Measurements from ENCODE around the gene ZC3H12D.

Gene ZC3H12D

DNA sequence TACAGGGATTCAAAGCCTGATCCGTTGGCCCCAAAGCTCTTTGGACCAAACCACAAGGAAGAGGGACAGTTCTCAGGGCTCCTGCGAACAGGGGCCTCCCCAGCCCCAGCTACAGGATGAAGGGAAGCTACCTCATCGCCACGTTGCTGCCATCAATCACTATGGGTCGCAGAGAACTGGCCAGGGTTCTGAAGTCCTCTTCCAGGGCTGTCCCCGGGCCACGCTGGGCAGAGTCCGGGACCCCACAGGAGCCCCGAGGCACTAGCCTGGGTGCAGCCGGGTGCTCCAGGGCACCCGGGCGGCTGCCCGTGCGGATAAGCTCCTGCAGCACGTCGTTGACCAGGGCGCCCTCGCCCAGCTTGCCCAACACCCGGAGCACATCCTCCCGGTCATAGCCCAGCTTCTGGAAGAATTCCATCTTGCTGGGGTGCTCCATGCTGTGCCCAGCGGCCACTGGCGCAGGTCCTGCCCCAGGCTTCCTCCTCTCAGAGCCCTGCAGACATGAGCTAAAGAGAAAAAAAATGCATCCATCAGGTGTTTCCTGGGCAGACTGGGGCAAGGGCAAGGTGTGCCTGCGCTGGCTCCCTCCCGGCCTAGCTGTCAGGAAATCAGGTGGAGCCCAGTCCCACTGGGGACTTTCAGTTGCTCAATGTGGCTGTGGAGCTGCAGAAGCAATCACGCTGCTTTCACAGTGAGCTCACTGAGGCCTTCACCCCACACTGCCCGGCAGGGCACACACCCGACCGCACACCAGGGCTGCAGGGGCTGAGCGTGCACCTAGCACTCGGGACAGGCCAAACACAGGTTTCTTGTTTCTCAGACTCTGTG lies 10.5 kb downstream of the ZC3H12D start:
- no peak overlapping the region for H2BK120ac ChIP-seq (ENCODE audit: low read depth, low read length)
- no peak for DNase-seq
- H3K4me1 ChIP-seq (ENCODE audit: control insufficient read depth, insufficient read depth, low read depth, low read length), result peaks cover 8% of the 10 kb centered on the region
- H2BK15ac ChIP-seq (ENCODE audit: low read depth, poor library complexity, severe bottlenecking), result no peak overlapping the region
- no peak overlapping the region for H3K14ac ChIP-seq (ENCODE audit: low read length in 2 of 2)
- H3K27ac ChIP-seq (ENCODE audit: low read length, poor library complexity, severe bottlenecking), result no peak overlapping the region
- H2BK5ac ChIP-seq (ENCODE audit: low read depth, low read length, poor library complexity, severe bottlenecking), result no peak overlapping the region
- no peak overlapping the region for H3K4me2 ChIP-seq (ENCODE audit: low read length, poor library complexity, severe bottlenecking)
- H3K4me3 ChIP-seq (ENCODE audit: insufficient read depth in 1 of 2, low read depth in 1 of 2, low read length in 2 of 2), result no peak overlapping the region
- no peak overlapping the region for H4K8ac ChIP-seq (ENCODE audit: low read length)
- H3K27me3 ChIP-seq (ENCODE audit: control insufficient read depth in 1 of 2, insufficient read depth in 1 of 2, low read length in 2 of 2), result peaks cover 3 to 23% of the 10 kb centered on the region in 2 experiments
- H2AFZ ChIP-seq (ENCODE audit: low read depth, low read length), result no peak overlapping the region
- H3K4ac ChIP-seq (ENCODE audit: low read depth in 1 of 2, low read length in 2 of 2), result no peak overlapping the region
- H2AK5ac ChIP-seq (ENCODE audit: low read length, severe bottlenecking), result no peak overlapping the region
- H3K79me1 ChIP-seq (replicated peaks; ENCODE audit: low read length, poor library complexity, severe bottlenecking), result no peaks in the 10 kb centered on the region
- no peaks in the 10 kb centered on the region for H3K36me3 ChIP-seq (ENCODE audit: control insufficient read depth in 1 of 2, insufficient read depth in 2 of 2, low read depth in 1 of 2, low read length in 2 of 2)
- 91% methylated on average over 30 of the region's 30 CpGs for WGBS
- no peak overlapping the region for H2BK12ac ChIP-seq (ENCODE audit: low read length in 2 of 2)
- no peak overlapping the region for H4K91ac ChIP-seq (ENCODE audit: low read length)
- no peak overlapping the region for H3K9ac ChIP-seq (ENCODE audit: low read length)
- no peak overlapping the region for H3K18ac ChIP-seq (ENCODE audit: low read depth in 1 of 2, low read length in 2 of 2)
- no peak overlapping the region for H3K23ac ChIP-seq (ENCODE audit: low read length in 2 of 2)
- no peaks in the 10 kb centered on the region for H3K9me3 ChIP-seq (ENCODE audit: control insufficient read depth, low read length)

- no peak overlapping the region for H2BK5ac ChIP-seq (ENCODE audit: low read depth, low read length, poor library complexity, severe bottlenecking)
- no peaks in the 10 kb centered on the region for H3K36me3 ChIP-seq (ENCODE audit: control insufficient read depth in 1 of 2, insufficient read depth in 2 of 2, low read depth in 1 of 2, low read length in 2 of 2)
- no peak overlapping the region for H2BK120ac ChIP-seq (ENCODE audit: low read depth, low read length)
- no peak overlapping the region for H2BK15ac ChIP-seq (ENCODE audit: low read depth, poor library complexity, severe bottlenecking)
- no peak overlapping the region for H3K4ac ChIP-seq (ENCODE audit: low read depth in 1 of 2, low read length in 2 of 2)
- no peak overlapping the region for H4K8ac ChIP-seq (ENCODE audit: low read length)
- H3K79me1 ChIP-seq (replicated peaks; ENCODE audit: low read length, poor library complexity, severe bottlenecking), result no peaks in the 10 kb centered on the region
- no peak overlapping the region for H3K27ac ChIP-seq (ENCODE audit: low read length, poor library complexity, severe bottlenecking)
- no peak overlapping the region for H3K18ac ChIP-seq (ENCODE audit: low read depth in 1 of 2, low read length in 2 of 2)
- H3K27me3 ChIP-seq (ENCODE audit: control insufficient read depth in 1 of 2, insufficient read depth in 1 of 2, low read length in 2 of 2), result peaks cover 6 to 30% of the 10 kb centered on the region in 2 experiments
- H4K91ac ChIP-seq (ENCODE audit: low read length), result no peak overlapping the region
- no peak overlapping the region for H3K4me3 ChIP-seq (ENCODE audit: insufficient read depth in 1 of 2, low read depth in 1 of 2, low read length in 2 of 2)
- no peak overlapping the region for H3K23ac ChIP-seq (ENCODE audit: low read length in 2 of 2)
- WGBS, result 80% methylated on average over 18 of the region's 21 CpGs
- no peak overlapping the region for H3K4me2 ChIP-seq (ENCODE audit: low read length, poor library complexity, severe bottlenecking)
- no peak overlapping the region for H2BK12ac ChIP-seq (ENCODE audit: low read length in 2 of 2)
- H3K9me3 ChIP-seq (ENCODE audit: control insufficient read depth, low read length), result no peaks in the 10 kb centered on the region
- H3K9ac ChIP-seq (ENCODE audit: low read length), result no peak overlapping the region
- DNase-seq, result no peak
- H3K14ac ChIP-seq (ENCODE audit: low read length in 2 of 2), result no peak overlapping the region
- no peak overlapping the region for H2AK5ac ChIP-seq (ENCODE audit: low read length, severe bottlenecking)
- H2AFZ ChIP-seq (ENCODE audit: low read depth, low read length), result no peak overlapping the region
- H3K4me1 ChIP-seq (ENCODE audit: control insufficient read depth, insufficient read depth, low read depth, low read length), result peaks cover 8% of the 10 kb centered on the region
Observed at GRCh38 chr6:149473080-149474052, 11.4 kb downstream of the ZC3H12D start.

- H3K23ac ChIP-seq (ENCODE audit: low read length in 2 of 2), result no peak overlapping the region
- no peak overlapping the region for H2BK120ac ChIP-seq (ENCODE audit: low read depth, low read length)
- no peak overlapping the region for H2AFZ ChIP-seq (ENCODE audit: low read depth, low read length)
- no peak overlapping the region for H2BK12ac ChIP-seq (ENCODE audit: low read length in 2 of 2)
- H3K9ac ChIP-seq (ENCODE audit: low read length), result no peak overlapping the region
- H3K4me2 ChIP-seq (ENCODE audit: low read length, poor library complexity, severe bottlenecking), result no peak overlapping the region
- H3K79me1 ChIP-seq (replicated peaks; ENCODE audit: low read length, poor library complexity, severe bottlenecking), result no peaks in the 10 kb centered on the region
- H3K9me3 ChIP-seq (ENCODE audit: control insufficient read depth, low read length), result no peaks in the 10 kb centered on the region
- H4K91ac ChIP-seq (ENCODE audit: low read length), result no peak overlapping the region
- no peak overlapping the region for H3K4me3 ChIP-seq (ENCODE audit: insufficient read depth in 1 of 2, low read depth in 1 of 2, low read length in 2 of 2)
- DNase-seq, result no peak
- no peaks in the 10 kb centered on the region for H3K36me3 ChIP-seq (ENCODE audit: control insufficient read depth in 1 of 2, insufficient read depth in 2 of 2, low read depth in 1 of 2, low read length in 2 of 2)
- H3K27ac ChIP-seq (ENCODE audit: low read length, poor library complexity, severe bottlenecking), result no peak overlapping the region
- H4K8ac ChIP-seq (ENCODE audit: low read length), result no peak overlapping the region
- H3K18ac ChIP-seq (ENCODE audit: low read depth in 1 of 2, low read length in 2 of 2), result no peak overlapping the region
- H2BK5ac ChIP-seq (ENCODE audit: low read depth, low read length, poor library complexity, severe bottlenecking), result no peak overlapping the region
- no peak overlapping the region for H3K14ac ChIP-seq (ENCODE audit: low read length in 2 of 2)
- WGBS, result 83% methylated on average over 5 of the region's 5 CpGs
- no peak overlapping the region for H3K4ac ChIP-seq (ENCODE audit: low read depth in 1 of 2, low read length in 2 of 2)
- no peak overlapping the region for H2AK5ac ChIP-seq (ENCODE audit: low read length, severe bottlenecking)
- H3K27me3 ChIP-seq (ENCODE audit: control insufficient read depth in 1 of 2, insufficient read depth in 1 of 2, low read length in 2 of 2), result peaks cover 8 to 39% of the 10 kb centered on the region in 2 experiments
- H2BK15ac ChIP-seq (ENCODE audit: low read depth, poor library complexity, severe bottlenecking), result no peak overlapping the region
- peaks cover 8% of the 10 kb centered on the region for H3K4me1 ChIP-seq (ENCODE audit: control insufficient read depth, insufficient read depth, low read depth, low read length)
Observed at GRCh38 chr6:149472241-149472640, 12.6 kb downstream of the ZC3H12D start.

GRCh38 chr6:149471801-149472200 lies 13.0 kb downstream of the ZC3H12D start:
- Histone ChIP-seq H3K23ac (ENCODE audit: low read length in 2 of 2) (no peak overlapping the region), H2BK15ac (ENCODE audit: low read depth, poor library complexity, severe bottlenecking) (no peak overlapping the region), H3K4ac (ENCODE audit: low read depth in 1 of 2, low read length in 2 of 2) (no peak overlapping the region), H2BK5ac (ENCODE audit: low read depth, low read length, poor library complexity, severe bottlenecking) (no peak overlapping the region), H2AFZ (ENCODE audit: low read depth, low read length) (no peak overlapping the region), H3K4me1 (ENCODE audit: control insufficient read depth, insufficient read depth, low read depth, low read length) (peaks cover 8% of the 10 kb centered on the region), H3K14ac (ENCODE audit: low read length in 2 of 2) (no peak overlapping the region), H2BK12ac (ENCODE audit: low read length in 2 of 2) (no peak overlapping the region), H2BK120ac (ENCODE audit: low read depth, low read length) (no peak overlapping the region), H3K18ac (ENCODE audit: low read depth in 1 of 2, low read length in 2 of 2) (no peak overlapping the region), H3K4me3 (ENCODE audit: insufficient read depth in 1 of 2, low read depth in 1 of 2, low read length in 2 of 2) (no peak overlapping the region), H3K27me3 (ENCODE audit: control insufficient read depth in 1 of 2, insufficient read depth in 1 of 2, low read length in 2 of 2) (peaks cover 8 to 43% of the 10 kb centered on the region in 2 experiments), H4K8ac (ENCODE audit: low read length) (no peak overlapping the region), H3K79me1 (replicated peaks; ENCODE audit: low read length, poor library complexity, severe bottlenecking) (no peaks in the 10 kb centered on the region), H3K9me3 (ENCODE audit: control insufficient read depth, low read length) (no peaks in the 10 kb centered on the region), H3K9ac (ENCODE audit: low read length) (no peak overlapping the region), H4K91ac (ENCODE audit: low read length) (no peak overlapping the region), H3K36me3 (ENCODE audit: control insufficient read depth in 1 of 2, insufficient read depth in 2 of 2, low read depth in 1 of 2, low read length in 2 of 2) (no peaks in the 10 kb centered on the region), H3K27ac (ENCODE audit: low read length, poor library complexity, severe bottlenecking) (no peak overlapping the region), H3K4me2 (ENCODE audit: low read length, poor library complexity, severe bottlenecking) (no peak overlapping the region), H2AK5ac (ENCODE audit: low read length, severe bottlenecking) (no peak overlapping the region)
- no peak for DNase-seq
- 57% methylated on average over 3 of the region's 3 CpGs for WGBS

Measured in mesenchymal stem cell (in vitro differentiated cells and primary cell).